ENCODE measurements around the gene NFASC. TPM values are rescaled to one million over a fixed set of nuclear protein-coding genes. Genes with fewer than 3 reads are reported as not detected.

NFASC gene
- total RNA-seq, 1 experiment from 2014 or later: 20.1 TPM

DNA sequence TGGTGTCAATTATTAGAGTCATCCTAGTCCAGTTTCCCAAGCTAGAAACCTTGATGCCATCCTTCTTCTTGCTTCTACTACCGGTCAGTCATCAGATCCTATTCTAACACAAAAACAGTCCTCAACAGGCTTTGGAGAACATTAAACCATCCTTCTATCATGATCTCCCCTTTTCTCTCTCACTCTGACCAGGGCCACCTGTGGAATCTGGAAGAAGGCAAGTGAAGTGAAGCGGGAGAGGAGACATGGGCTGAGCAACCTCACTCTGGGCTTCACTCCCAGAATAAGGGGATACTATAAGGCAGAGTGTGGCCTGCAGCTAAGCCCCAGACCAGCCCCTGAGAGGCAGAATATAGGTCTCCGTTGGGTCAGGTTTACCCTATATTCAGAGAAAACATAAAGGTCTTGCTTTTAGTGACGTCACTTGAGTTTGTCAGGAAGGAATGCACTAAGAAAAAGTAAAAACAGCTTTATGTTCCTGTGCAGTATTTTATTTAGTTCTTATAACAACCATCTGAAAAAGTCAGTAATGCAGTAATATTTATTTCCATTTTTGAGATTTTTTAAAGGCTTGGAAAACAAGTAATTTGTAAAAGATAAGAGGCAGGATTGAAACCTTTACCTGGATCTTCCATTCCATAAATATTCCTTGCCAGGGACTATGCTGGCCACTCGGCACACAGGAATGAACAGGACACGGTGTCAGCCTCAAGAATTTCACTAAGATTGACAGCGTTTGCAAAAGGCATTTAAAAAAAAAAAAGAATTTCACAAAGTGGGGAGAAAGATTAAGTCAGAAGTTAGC is 61.3 kb downstream of the NFASC start (continued):
- TF ChIP-seq ELF4 (CRISPR knock-in tag; IDR thresholded peaks at IDR 0.05; ENCODE audit: low read depth): no peak
- no peak for TF ChIP-seq NFYB (CRISPR knock-in tag; conservative IDR thresholded peaks at IDR 0.05; ENCODE audit: low read depth)
- TF ChIP-seq, protein P1, sequence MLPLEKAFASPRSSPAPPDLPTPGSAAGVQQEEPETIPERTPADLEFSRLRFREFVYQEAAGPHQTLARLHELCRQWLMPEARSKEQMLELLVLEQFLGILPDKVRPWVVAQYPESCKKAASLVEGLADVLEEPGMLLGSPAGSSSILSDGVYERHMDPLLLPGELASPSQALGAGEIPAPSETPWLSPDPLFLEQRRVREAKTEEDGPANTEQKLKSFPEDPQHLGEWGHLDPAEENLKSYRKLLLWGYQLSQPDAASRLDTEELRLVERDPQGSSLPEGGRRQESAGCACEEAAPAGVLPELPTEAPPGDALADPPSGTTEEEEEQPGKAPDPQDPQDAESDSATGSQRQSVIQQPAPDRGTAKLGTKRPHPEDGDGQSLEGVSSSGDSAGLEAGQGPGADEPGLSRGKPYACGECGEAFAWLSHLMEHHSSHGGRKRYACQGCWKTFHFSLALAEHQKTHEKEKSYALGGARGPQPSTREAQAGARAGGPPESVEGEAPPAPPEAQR (CRISPR knock-in tag; IDR thresholded peaks at IDR 0.05): no peak

DNA sequence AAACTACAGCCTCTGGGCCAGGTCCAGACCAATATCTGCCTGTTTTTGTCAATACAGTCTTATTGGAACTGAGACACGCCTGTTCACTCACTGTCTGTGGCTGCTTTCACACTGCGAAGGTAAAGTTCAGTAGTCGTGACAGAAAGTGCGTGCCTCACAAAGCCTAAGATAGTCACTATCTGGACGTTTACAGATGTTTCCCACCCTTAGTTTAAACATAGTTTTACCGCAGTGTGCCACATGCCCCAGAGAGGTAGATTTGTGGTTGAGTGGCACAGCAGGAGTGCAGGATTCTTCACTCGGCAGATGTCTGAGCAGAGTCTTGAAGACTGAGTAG is 61.9 kb downstream of the NFASC start:
- H3K36me3 Mint-ChIP-seq: no peaks in the 10 kb centered on the region
- ChIA-PET CTCF (interaction anchor here (5.3 kb wide), 1 partner anchor 10 kb away, joined by 45 read pairs; no protein-coding TSS in a partner anchor), POLR2A (no interaction called here)
- H3K4me3 Mint-ChIP-seq: no peak overlapping the region
- ATAC-seq (no peak), DNase-seq (ENCODE audit: low spot score) (no peak)
- no peak overlapping the region for H3K27ac Mint-ChIP-seq
- H3K9me3 Mint-ChIP-seq: no peaks in the 10 kb centered on the region
- H3K4me1 Mint-ChIP-seq: peaks cover 10% of the 10 kb centered on the region; the same call in 1 of the 2 replicates
- no peaks in the 10 kb centered on the region for H3K27me3 Mint-ChIP-seq (ENCODE audit: low read depth)
- TF ChIP-seq, protein P2, sequence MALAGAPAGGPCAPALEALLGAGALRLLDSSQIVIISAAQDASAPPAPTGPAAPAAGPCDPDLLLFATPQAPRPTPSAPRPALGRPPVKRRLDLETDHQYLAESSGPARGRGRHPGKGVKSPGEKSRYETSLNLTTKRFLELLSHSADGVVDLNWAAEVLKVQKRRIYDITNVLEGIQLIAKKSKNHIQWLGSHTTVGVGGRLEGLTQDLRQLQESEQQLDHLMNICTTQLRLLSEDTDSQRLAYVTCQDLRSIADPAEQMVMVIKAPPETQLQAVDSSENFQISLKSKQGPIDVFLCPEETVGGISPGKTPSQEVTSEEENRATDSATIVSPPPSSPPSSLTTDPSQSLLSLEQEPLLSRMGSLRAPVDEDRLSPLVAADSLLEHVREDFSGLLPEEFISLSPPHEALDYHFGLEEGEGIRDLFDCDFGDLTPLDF (CRISPR knock-in tag; IDR thresholded peaks at IDR 0.05): no peak
- TF ChIP-seq, protein P3, sequence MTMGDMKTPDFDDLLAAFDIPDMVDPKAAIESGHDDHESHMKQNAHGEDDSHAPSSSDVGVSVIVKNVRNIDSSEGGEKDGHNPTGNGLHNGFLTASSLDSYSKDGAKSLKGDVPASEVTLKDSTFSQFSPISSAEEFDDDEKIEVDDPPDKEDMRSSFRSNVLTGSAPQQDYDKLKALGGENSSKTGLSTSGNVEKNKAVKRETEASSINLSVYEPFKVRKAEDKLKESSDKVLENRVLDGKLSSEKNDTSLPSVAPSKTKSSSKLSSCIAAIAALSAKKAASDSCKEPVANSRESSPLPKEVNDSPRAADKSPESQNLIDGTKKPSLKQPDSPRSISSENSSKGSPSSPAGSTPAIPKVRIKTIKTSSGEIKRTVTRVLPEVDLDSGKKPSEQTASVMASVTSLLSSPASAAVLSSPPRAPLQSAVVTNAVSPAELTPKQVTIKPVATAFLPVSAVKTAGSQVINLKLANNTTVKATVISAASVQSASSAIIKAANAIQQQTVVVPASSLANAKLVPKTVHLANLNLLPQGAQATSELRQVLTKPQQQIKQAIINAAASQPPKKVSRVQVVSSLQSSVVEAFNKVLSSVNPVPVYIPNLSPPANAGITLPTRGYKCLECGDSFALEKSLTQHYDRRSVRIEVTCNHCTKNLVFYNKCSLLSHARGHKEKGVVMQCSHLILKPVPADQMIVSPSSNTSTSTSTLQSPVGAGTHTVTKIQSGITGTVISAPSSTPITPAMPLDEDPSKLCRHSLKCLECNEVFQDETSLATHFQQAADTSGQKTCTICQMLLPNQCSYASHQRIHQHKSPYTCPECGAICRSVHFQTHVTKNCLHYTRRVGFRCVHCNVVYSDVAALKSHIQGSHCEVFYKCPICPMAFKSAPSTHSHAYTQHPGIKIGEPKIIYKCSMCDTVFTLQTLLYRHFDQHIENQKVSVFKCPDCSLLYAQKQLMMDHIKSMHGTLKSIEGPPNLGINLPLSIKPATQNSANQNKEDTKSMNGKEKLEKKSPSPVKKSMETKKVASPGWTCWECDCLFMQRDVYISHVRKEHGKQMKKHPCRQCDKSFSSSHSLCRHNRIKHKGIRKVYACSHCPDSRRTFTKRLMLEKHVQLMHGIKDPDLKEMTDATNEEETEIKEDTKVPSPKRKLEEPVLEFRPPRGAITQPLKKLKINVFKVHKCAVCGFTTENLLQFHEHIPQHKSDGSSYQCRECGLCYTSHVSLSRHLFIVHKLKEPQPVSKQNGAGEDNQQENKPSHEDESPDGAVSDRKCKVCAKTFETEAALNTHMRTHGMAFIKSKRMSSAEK (CRISPR knock-in tag; IDR thresholded peaks at IDR 0.05; ENCODE audit: borderline replicate concordance): no peak
- TF ChIP-seq, protein P4, sequence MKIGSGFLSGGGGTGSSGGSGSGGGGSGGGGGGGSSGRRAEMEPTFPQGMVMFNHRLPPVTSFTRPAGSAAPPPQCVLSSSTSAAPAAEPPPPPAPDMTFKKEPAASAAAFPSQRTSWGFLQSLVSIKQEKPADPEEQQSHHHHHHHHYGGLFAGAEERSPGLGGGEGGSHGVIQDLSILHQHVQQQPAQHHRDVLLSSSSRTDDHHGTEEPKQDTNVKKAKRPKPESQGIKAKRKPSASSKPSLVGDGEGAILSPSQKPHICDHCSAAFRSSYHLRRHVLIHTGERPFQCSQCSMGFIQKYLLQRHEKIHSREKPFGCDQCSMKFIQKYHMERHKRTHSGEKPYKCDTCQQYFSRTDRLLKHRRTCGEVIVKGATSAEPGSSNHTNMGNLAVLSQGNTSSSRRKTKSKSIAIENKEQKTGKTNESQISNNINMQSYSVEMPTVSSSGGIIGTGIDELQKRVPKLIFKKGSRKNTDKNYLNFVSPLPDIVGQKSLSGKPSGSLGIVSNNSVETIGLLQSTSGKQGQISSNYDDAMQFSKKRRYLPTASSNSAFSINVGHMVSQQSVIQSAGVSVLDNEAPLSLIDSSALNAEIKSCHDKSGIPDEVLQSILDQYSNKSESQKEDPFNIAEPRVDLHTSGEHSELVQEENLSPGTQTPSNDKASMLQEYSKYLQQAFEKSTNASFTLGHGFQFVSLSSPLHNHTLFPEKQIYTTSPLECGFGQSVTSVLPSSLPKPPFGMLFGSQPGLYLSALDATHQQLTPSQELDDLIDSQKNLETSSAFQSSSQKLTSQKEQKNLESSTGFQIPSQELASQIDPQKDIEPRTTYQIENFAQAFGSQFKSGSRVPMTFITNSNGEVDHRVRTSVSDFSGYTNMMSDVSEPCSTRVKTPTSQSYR (CRISPR knock-in tag; IDR thresholded peaks at IDR 0.05): no peak
- TF ChIP-seq, protein P5, sequence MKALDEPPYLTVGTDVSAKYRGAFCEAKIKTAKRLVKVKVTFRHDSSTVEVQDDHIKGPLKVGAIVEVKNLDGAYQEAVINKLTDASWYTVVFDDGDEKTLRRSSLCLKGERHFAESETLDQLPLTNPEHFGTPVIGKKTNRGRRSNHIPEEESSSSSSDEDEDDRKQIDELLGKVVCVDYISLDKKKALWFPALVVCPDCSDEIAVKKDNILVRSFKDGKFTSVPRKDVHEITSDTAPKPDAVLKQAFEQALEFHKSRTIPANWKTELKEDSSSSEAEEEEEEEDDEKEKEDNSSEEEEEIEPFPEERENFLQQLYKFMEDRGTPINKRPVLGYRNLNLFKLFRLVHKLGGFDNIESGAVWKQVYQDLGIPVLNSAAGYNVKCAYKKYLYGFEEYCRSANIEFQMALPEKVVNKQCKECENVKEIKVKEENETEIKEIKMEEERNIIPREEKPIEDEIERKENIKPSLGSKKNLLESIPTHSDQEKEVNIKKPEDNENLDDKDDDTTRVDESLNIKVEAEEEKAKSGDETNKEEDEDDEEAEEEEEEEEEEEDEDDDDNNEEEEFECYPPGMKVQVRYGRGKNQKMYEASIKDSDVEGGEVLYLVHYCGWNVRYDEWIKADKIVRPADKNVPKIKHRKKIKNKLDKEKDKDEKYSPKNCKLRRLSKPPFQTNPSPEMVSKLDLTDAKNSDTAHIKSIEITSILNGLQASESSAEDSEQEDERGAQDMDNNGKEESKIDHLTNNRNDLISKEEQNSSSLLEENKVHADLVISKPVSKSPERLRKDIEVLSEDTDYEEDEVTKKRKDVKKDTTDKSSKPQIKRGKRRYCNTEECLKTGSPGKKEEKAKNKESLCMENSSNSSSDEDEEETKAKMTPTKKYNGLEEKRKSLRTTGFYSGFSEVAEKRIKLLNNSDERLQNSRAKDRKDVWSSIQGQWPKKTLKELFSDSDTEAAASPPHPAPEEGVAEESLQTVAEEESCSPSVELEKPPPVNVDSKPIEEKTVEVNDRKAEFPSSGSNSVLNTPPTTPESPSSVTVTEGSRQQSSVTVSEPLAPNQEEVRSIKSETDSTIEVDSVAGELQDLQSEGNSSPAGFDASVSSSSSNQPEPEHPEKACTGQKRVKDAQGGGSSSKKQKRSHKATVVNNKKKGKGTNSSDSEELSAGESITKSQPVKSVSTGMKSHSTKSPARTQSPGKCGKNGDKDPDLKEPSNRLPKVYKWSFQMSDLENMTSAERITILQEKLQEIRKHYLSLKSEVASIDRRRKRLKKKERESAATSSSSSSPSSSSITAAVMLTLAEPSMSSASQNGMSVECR (CRISPR knock-in tag; IDR thresholded peaks at IDR 0.05; ENCODE audit: borderline replicate concordance): no peak
- TF ChIP-seq, protein P6, sequence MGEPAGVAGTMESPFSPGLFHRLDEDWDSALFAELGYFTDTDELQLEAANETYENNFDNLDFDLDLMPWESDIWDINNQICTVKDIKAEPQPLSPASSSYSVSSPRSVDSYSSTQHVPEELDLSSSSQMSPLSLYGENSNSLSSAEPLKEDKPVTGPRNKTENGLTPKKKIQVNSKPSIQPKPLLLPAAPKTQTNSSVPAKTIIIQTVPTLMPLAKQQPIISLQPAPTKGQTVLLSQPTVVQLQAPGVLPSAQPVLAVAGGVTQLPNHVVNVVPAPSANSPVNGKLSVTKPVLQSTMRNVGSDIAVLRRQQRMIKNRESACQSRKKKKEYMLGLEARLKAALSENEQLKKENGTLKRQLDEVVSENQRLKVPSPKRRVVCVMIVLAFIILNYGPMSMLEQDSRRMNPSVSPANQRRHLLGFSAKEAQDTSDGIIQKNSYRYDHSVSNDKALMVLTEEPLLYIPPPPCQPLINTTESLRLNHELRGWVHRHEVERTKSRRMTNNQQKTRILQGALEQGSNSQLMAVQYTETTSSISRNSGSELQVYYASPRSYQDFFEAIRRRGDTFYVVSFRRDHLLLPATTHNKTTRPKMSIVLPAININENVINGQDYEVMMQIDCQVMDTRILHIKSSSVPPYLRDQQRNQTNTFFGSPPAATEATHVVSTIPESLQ (CRISPR knock-in tag; IDR thresholded peaks at IDR 0.05): no peak
- TF ChIP-seq MYBL2 (CRISPR knock-in tag; IDR thresholded peaks at IDR 0.05) (no peak), ZNF138 (CRISPR knock-in tag; conservative IDR thresholded peaks at IDR 0.05) (no peak), ZNF121 (CRISPR knock-in tag; IDR thresholded peaks at IDR 0.05) (no peak), TP53 (CRISPR knock-in tag; IDR thresholded peaks at IDR 0.05) (no peak), ETV6 (CRISPR knock-in tag; IDR thresholded peaks at IDR 0.05) (no peak), ZNF671 (CRISPR knock-in tag; IDR thresholded peaks at IDR 0.05) (no peak), JUN (CRISPR knock-in tag; IDR thresholded peaks at IDR 0.05) (no peak), NFATC4 (CRISPR knock-in tag; IDR thresholded peaks at IDR 0.05) (no peak), NR3C1 (CRISPR knock-in tag; conservative IDR thresholded peaks at IDR 0.05; ENCODE audit: low read depth) (no peak)
- TF ChIP-seq, protein P7, sequence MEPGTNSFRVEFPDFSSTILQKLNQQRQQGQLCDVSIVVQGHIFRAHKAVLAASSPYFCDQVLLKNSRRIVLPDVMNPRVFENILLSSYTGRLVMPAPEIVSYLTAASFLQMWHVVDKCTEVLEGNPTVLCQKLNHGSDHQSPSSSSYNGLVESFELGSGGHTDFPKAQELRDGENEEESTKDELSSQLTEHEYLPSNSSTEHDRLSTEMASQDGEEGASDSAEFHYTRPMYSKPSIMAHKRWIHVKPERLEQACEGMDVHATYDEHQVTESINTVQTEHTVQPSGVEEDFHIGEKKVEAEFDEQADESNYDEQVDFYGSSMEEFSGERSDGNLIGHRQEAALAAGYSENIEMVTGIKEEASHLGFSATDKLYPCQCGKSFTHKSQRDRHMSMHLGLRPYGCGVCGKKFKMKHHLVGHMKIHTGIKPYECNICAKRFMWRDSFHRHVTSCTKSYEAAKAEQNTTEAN (CRISPR knock-in tag; IDR thresholded peaks at IDR 0.05): no peak

All from WTC11 (cell line).